GM18861 (cell line): ENCODE data around the gene NUMA1.

Experiments used
- ATAC-seq: cut with Tn5 transposase; IDR thresholded peaks from one replicate; pipeline ENCODE4 v1.9.1; 2021; ENCODE audit not compliant: unreplicated experiment

NUMA1 gene

DNA sequence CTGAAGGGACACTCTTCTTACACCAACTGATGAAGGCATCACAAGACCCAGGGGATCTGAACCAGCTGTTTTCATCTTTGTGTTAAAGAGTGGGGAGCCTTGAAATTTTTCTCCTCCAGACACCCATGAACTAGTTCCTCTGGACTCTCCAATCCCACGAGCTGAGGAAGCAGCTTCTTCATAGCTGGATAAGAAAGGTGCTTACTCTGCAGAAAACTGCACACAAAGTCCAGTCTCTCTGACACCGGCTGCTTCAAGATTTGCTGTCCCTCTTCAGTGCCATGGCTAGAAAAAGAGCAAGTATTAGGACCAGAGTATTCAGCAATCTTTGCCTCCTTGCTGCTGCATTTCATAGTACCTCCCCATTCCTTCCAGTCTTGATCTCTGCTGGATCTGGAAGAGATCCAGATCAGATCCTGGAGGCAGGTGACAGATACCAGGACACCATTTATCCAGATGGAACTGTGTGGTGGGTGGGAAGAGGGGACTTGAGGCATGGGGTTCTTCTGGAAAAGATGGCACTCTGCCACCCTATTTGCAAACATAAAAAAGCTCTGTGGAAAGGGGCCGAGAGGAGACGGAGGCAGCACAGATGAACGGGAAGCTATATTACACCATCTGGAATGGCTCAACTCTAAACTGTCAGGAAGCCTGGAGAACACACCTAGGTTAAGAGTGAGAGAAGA lies 56.1 kb downstream of the NUMA1 start:
- no peak for ATAC-seq

DNA sequence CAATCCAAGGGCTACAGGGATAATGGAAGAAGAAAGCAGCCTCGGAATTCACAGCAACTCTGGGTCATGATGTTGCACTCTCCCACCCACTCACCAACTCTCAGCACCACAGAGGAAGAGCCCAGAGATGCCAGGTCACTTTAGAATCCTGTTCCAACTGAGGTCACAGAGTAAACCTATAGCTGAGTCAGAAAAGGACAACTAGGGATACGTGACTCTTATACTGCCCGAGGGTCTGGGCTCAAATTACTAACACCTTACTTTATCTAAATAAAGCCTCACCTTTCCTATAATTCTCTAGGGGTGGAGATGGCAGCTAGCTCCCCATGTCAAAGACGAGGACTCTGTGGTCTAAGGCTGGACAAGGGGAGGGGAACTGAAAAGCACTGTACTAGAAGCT lies 57.0 kb downstream of the NUMA1 start:
- ATAC-seq: no peak

DNA sequence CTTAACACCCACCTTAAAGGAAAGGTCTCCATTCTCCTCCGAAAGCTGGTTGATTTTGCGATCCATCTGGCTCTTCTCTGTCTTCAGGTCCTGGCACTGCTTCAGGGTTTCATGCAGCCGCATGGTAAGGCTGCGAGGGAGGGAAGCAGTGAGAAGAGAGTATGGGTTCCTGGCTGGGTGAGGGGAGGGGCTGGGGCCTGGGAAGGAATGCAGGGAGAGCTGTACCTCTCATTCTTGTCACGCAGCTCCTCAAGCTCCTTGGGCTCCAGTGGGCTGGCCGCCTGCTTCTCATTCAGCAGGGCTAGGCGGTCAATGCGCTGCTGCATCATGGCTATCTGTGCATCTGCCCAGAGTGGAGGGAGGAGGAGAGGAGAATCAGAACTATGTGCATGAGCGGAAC lies 62.2 kb downstream of the NUMA1 start:
- no peak for ATAC-seq

DNA sequence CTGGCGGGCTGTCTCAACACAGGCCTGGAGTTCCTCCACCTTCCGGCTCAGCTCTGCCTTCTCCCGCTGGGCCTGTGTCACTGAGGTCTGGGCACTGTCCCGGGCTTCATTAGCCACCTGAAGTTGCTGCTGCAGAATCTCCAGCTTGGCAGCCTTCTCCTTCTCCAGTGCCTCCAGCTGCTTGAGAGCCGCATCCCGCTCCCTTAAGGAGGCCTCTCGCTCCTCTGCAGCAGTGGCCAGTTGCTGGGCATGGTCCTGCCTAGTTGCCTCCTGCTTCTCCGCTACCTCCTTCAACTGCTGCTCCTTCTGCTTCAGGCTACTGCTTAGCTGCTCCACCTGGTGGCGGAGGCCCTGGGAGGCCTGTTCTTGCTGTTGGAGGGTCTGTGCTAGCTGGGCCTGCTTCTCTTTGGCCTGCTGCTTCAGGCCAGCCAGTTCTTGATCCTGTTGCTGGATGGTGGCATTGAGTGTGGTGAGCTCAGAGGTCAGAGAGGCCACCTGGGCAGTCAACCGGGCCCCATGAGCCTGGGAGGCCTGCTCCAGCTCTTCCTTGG lies 64.8 kb downstream of the NUMA1 start:
- ATAC-seq: no peak

DNA sequence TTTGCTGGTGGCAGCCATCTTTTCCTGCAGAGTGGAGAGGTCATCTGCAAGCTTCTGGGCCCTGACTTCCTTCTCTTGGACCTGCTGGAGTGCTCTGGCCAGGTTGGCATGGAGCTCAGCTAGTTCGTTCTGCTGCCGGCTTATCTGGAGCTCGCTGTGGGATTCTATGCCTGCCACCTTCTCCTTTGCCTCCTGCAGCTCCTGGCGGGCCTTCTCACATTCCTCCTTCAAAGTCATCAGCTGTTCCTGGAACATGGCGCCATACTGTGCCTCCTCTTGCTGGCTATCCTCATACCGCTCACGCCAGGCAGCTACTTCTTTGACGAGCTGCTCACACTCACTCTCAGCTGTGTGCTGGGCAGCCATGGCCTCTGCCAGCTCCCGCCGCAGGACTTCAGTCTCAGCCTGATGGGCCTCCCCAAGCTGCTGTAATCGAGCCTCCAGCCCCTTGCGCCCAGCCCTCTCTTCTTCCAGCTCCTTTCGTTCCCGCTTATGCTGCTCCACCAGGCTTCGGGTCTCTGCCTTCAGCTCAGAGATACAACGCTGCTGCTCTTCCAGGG lies 65.5 kb downstream of the NUMA1 start:
- no peak for ATAC-seq

DNA sequence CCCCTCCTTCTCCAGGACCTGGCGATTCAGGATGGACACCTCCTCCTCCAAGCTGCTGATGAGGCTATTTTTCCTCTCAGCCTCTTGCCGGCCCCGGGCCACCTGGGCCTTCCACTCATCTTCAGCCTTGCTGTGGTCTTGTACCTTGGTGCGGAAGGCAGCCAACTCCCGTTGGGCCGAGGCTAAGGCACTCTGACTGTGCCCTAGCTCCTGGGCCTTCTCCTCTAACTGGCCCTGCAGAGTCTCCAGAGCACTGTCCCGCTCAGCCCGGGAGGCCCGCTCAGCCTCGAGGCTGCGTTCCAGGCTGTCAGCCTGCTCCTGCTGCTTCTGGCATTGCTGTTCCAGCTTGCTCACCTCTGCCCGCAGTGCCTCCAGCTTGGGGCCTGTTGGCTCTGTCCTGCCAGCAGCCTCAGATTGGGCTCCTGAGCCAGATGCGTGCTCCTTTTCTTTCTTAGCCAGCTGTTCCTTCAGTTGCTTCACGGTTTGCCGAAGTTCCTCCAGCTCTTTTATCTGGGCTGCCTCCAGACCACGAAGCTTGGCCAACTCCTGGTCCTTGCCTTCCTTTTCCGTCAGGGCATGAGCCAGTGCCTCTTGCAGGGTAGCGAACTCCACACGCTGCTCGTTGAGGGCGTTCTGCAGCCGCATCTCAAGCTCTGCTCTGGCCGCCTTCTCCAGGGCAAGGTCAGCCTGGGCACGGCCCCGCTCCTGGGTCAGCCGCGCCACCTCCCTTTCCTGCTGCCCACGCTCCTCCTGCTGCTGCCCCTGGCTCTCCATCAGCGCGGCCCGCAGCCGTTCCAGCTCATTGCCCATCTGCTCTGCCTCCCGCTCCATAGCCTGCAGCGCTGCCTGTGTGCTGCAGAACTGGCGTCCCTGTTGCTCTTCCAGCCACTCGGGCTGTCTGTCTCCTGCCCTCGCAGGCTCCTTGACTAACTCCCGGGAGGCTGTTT lies 66.3 kb downstream of the NUMA1 start:
- no peak for ATAC-seq

DNA sequence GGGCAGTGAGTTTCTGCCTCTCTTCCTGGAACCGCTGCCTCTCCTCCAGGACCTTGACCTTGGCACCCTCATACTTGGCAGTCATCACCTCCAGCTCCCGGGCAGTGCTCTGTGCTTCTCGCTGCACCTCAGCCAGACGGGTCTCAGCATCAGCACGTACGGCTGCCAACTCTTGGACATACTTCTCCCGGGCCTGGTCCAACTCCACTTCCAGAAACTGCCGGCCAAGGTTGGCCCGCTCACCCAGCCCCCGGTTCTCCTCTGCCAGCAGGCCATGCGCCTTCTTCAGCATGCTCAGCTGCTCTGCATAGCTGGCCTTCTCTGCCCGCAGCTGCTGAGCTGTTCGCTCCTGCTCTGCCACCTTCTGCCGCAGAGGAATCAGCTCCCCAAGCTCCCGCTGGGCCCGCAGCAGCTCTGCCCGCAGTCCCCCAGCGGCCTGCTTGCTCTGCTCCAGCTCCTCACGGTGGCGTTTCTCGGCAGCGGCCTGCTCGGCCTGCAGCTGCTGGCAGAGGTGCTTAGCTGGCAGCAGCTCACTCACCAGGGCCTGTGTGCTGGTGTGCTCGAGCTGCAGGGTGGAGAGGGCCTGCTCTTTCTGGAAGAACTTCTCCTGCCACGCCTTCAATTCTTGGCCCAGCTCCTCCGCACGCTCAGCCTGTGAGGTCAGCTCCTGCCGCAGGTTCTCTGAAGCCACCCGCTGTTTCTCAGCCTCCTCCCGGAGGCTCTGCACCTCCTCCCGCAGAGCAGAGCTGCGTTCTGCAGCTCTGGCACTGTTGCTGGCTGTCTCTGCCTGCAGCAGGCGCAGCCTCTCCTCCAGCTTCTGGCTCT lies 67.2 kb downstream of the NUMA1 start:
- ATAC-seq: no peak

DNA sequence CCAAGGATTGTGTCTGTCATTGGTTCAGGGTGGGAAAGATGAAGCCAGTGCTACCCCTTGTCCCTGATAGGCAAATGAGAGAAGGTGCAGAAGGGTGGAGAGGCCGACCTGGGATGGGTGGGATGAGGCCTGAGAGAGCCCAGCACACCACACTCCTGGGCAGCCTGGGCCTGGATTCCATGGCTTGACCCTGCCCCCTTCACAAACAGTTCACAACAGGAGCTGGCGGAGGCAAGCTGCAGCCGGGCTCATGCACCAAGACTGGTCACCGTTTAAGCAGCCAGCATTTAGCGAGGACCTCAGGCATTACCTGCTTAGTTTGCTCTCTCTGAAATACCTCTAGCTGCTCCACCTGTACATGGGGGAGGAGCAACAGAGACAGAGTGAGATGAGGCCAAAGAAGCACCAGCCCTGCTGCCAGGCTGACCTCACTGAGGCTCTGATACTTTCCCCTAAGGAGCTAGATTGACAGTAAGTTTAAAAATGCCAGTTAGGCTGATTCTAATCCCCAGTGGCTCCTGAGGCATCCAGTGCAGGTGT lies 68.2 kb downstream of the NUMA1 start:
- no peak for ATAC-seq

DNA sequence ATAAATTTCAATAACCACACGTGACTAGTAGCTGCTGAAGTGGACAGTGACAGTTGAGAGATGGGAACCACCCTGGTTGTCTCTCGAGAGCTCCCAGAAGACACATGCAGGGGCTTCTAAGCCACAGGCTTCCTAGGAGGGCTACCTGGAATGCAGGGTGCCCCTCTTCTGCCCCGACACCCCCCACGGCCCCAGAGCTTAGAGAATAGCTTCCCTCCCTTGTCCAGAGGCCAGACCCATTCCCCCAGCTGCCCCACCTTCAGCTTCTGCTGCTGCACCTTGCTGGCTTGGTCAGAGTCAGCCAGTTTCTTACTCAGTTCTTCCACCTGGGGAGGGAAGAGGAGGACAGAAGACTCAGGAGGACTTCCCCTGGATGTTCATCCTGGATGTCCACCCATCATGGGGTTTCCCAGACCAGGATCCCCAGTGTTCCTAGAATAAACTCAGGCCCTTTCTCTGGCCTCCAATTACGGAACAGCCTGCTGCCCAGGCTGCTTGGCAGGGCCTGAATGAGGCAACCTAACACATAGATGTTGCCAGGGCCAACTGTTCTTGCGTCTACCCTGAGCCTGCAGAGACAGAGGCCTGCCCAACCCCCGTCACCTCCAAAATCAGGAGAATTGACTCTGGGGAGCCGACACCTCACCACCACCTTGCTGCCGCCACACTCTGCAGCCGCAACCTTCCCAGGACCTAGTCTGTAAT lies 69.7 kb downstream of the NUMA1 start:
- no peak for ATAC-seq

DNA sequence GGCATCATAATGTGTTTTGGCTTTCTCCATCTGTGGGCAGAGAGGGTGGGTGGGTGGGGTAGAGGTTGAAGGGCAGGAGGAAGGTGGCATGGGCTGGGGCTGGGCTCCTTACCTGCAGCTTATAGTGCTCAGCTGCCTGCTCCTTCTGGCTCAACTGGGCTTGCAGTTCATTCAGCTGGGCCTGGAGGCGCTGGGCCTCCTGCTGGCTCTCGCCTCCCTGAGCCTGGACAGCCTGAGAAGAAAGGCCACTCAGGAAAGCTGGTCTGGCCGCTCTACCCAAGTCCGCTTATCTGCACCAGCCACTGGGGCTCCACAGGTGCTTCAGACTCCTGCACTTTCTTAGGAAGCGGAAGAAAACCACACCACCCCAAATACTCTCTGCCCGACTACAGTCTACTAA lies 71.2 kb downstream of the NUMA1 start:
- ATAC-seq: no peak

DNA sequence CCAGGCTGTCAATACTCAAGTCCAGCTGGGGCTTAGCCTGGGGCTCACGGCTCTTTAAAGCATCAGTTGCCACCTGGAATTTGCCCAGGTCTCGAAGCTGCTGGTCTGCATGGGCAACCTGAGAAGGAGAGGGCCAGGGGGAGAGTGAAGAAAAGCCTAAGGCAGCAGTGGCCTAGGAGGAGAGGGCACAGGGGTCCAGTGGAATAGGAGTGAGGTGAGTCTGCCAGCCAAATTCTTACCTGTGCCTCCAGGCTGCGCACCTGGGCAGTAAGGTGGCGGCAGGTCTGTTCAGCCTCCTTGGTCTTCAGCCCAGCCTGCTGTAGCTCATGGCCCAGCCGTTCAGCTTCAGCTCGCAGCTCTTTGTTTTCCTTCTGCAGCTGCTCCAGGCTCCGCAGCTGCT lies 71.6 kb downstream of the NUMA1 start:
- no peak for ATAC-seq

DNA sequence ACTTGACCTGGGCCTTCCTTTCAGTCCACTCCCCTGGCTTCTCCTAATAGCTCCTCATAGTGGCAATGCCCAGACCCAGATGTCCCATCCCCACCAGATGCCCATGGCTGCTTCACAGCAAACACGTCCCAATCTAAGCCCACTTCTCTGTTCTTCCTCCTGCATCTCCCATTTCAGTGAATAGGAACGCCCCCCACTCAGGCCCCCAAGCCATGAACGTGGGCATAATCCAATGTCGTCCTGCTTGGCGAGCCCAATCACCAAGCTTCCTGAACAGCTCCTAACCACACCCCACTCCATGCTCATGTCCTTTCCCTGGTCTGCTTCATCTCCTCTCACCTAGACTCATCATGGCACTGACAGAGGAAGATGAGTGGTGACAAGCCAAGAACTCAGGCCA lies 72.8 kb downstream of the NUMA1 start:
- no peak for ATAC-seq

DNA sequence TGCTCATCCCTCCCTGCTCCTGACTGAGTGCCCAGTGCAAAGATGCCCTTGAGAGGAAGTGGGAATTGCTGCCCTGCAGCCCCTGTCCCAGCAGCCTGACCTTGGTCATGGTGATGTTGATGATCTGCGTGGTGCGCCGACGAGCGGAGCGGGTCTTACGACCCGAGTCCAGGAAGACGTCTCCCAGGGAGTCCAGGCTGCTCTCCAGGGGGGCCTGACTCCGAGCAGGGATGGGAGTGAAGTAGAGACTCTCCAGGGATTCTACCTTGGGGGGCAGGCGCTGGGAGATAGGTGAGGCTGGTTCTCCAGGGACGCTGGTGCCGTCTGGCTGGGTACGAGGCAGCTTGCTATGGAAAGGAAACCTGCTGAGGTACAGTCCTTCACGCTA lies 73.3 kb downstream of the NUMA1 start:
- no peak for ATAC-seq

DNA sequence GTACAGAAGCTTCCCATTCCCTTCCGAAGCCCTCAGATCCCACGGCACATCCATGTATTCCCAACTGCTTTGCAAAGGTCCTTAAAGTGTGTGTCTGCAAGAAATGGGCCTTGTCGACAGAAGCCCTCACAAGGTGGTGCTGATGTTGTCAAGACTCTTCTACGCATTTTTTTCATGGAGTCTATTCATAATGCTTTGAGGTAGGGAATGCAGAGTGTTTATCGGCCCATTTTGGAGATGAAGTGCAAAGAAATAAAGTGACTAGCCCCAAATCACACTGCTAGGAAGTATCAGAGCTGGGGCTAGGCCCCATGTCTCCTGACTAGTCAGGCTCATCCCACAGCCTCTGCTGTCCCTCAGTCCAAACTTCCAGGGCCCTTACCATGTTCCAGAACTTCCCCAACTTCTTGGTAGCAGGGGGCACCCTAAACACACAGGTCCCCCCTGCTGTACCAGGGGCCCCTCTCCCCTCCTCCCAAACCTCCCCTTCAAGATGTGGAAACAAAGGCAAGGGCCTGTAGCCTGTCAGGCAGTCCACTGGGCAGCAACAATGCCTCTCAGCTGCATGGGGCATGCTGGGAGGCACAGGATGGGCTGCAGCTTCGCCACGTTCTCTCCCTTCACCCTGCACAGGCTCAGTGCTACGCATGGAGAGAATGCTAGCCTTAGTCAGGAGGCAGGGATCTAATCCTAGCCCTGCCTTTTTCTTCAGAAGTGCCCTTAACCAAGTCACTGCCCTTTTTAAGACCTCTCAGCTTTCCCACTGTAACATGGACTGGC lies 73.8 kb downstream of the NUMA1 start:
- ATAC-seq: no peak

DNA sequence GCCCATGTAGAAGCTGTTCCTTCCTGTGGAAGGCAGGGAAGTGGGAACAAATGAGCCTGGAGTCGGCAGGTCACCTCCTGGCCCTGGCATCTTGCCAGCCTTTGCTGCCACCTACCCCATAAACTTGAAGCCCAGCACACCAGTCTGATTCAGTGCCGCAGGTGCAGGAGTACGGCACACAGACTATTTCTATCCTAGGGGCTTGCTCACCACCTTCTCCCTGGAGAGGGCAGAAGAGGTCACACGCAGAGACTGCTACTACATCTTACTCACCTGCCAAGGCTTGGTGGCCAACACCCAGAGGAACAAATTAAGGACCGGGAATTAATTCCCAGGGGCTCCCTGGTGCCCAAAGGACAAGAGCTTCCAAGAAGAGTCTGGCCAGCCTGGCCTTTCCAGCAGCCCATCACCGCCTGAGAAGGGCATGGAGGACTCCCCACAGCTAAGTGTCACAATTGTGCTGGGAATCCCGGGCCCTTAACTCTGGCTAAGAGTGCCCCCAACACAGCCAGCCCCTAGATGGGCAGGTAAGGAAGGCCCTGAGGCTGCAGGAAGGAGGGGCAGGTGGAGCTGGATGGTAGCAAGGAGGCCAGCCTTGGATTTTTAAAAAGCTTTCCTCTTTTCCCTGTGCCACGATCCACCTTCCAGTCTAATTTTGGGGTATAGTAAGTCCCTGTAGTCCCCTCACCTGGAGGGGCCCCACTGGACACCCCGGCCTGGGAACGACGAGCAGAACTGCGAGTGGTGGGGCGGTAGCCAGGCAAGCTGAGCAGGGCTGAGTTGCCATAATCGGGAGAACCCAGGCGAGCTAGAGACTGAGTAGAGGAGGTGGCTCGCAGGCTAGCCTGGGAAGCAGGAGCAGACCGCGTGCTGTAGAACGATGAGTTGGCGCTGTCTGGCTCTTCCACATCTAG lies 74.7 kb downstream of the NUMA1 start:
- ATAC-seq: no peak

DNA sequence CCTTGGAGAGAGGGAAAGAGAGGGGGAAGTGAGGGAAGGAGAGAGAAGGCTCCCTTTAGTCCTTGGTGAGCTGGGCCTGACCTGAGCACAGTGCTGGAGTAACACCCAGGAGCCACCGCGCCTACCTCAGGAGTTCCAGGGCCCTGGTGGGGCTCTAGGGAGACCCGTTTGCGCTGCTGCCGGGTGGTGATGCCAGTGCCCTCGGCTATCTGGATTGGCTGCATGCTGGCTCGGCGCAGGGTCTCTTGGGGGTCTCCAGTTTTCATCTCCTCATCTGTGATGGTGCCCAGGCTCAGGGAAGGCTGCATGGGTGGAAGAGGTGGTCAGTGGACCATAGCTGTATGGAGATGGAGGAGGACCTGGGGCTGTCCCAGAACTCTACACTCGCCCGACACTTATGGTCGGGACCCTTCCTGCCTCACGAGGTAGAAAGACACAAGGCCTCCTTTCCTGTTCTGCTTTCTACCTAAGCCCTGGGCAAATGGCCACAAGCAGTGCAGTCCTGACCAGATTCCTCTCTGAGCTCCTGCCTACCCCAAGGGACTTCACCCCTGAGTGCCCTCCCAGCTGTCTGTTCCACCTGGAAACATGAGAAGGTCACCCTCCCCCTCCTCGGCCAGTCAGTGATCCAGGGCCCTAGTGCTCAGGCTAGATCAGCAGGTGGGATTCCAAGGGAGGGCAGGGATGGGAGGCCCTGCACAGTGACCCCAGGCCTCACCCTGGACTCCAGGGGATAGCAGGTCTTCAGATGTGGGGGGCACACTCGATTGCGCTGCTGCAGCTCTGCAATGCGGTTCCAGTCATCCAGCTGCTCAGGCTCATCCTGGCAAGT lies 75.6 kb downstream of the NUMA1 start:
- no peak for ATAC-seq

DNA sequence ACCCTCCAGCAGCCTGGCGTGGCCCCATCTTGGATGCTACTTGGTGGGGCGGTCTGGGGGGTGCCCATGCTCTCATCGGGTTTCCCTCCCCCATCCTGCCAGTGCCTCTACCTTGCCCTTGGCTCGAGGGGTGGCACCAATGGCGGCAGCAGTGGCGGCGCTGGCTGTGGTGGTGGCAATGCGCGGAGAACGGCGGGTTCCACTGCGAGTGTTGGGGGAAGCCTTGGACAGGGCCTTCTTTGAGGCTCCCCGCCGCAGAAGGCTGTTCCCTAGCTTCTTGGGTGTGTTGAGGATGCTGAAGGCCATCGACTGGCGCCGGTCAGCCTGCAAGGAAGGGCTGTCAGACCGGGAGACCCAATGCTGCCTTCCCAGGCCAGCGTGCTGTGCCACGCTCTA lies 76.6 kb downstream of the NUMA1 start:
- no peak for ATAC-seq
